H9 (cell line): Measurements from ENCODE around the gene KLK13. TPM values are rescaled to one million over a fixed set of nuclear protein-coding genes. Genes with fewer than 3 reads are reported as not detected.

Experiments used
- DNase-seq: peaks from one replicate; pipeline ENCODE4 v3.0.0-alpha.2; 2017
- H2AFZ ChIP-seq: one replicate; pipeline ENCODE4 v1.6.1; 2013; ENCODE audit warnings: mild to moderate bottlenecking, low read length, control low read depth, moderate library complexity
- H2AK5ac ChIP-seq: 2 replicates; pipeline ENCODE4 v1.6.1; 2013; ENCODE audit warnings: low read length, control low read depth, mixed read lengths; ENCODE audit not compliant: insufficient read length
- H2BK120ac ChIP-seq: one replicate; pipeline ENCODE4 v1.6.1; 2013; ENCODE audit warnings: low read depth, mild to moderate bottlenecking, low read length, control low read depth, inconsistent platforms; ENCODE audit not compliant: poor library complexity, severe bottlenecking
- H2BK12ac ChIP-seq: 2 replicates; pipeline ENCODE4 v1.6.1; 2013; ENCODE audit warnings: low read length, control low read depth, mixed read lengths, low read depth; ENCODE audit not compliant: insufficient read length
- H2BK15ac ChIP-seq: 2 replicates; pipeline ENCODE4 v1.6.1; 2013; ENCODE audit warnings: low read depth, low read length, control low read depth
- H2BK20ac ChIP-seq: one replicate; pipeline ENCODE4 v1.6.1; 2013; ENCODE audit warnings: low read depth, mild to moderate bottlenecking, low read length, control low read depth, inconsistent platforms; ENCODE audit not compliant: poor library complexity, severe bottlenecking
- H2BK5ac ChIP-seq: 2 replicates; pipeline ENCODE4 v1.6.1; 2013; ENCODE audit warnings: low read length, control low read depth, mixed read lengths; ENCODE audit not compliant: insufficient read length
- H3K14ac ChIP-seq: 2 replicates; pipeline ENCODE4 v1.6.1; 2013; ENCODE audit warnings: low read length, control low read depth; ENCODE audit not compliant: insufficient read depth
- H3K18ac ChIP-seq: 2 replicates; pipeline ENCODE4 v1.6.1; 2013; ENCODE audit warnings: low read depth, mild to moderate bottlenecking, mixed read lengths, low read length, control low read depth; ENCODE audit not compliant: insufficient read length
- H3K23ac ChIP-seq: 2 replicates; pipeline ENCODE4 v1.6.1; 2013; ENCODE audit warnings: low read length, control low read depth, mixed read lengths, low read depth; ENCODE audit not compliant: insufficient read length
- H3K23me2 ChIP-seq: 2 replicates; pipeline ENCODE4 v1.6.1; 2013; ENCODE audit warnings: low read depth, mild to moderate bottlenecking, mixed read lengths, low read length, control low read depth; ENCODE audit not compliant: insufficient read length, poor library complexity, severe bottlenecking
- H3K27ac ChIP-seq: 2 replicates; pipeline ENCODE4 v1.5.1; 2013; ENCODE audit warnings: low read length, control low read depth, mixed read lengths, low read depth; ENCODE audit not compliant: insufficient read length
- H3K27me3 ChIP-seq: 2 replicates; pipeline ENCODE4 v1.6.1; 2013; ENCODE audit warnings: low read length, control low read depth, inconsistent platforms; ENCODE audit not compliant: insufficient read depth
- H3K4ac ChIP-seq: 2 replicates; pipeline ENCODE4 v1.6.1; 2013; ENCODE audit warnings: low read depth, mild to moderate bottlenecking, control low read depth, inconsistent platforms, low read length, moderate library complexity
- H3K4me1 ChIP-seq: 2 replicates; pipeline ENCODE4 v1.6.1; 2013; ENCODE audit warnings: low read length, control low read depth, inconsistent platforms; ENCODE audit not compliant: insufficient read depth
- H3K4me2 ChIP-seq: 2 replicates; pipeline ENCODE4 v1.6.1; 2013; ENCODE audit warnings: low read length, control low read depth, mixed read lengths; ENCODE audit not compliant: insufficient read length, insufficient read depth
- H3K56ac ChIP-seq: 2 replicates; pipeline ENCODE4 v1.6.1; 2013; ENCODE audit warnings: low read depth, mild to moderate bottlenecking, mixed read lengths, low read length, control low read depth; ENCODE audit not compliant: insufficient read length
- H3K79me1 ChIP-seq: 2 replicates; pipeline ENCODE4 v1.6.1; 2013; ENCODE audit warnings: low read depth, mild to moderate bottlenecking, moderate library complexity, low read length, control low read depth, inconsistent platforms; ENCODE audit not compliant: insufficient read depth, poor library complexity, severe bottlenecking
- H3K79me2 ChIP-seq: 2 replicates; pipeline ENCODE4 v1.6.1; 2013; ENCODE audit warnings: low read length, control low read depth, inconsistent platforms; ENCODE audit not compliant: insufficient read depth
- H3K9ac ChIP-seq: 2 replicates; pipeline ENCODE4 v1.6.1; 2013; ENCODE audit warnings: low read length, control low read depth, mixed read lengths; ENCODE audit not compliant: insufficient read length; ENCODE audit errors: extremely low read depth
- H3K9me3 ChIP-seq: one replicate; pipeline ENCODE4 v1.6.1; 2013; ENCODE audit warnings: low read depth, low read length, inconsistent platforms; ENCODE audit not compliant: control insufficient read depth
- H3T11ph ChIP-seq: one replicate; pipeline ENCODE4 v1.6.1; 2013; ENCODE audit warnings: mild to moderate bottlenecking, low read length, control low read depth, inconsistent platforms
- H4K20me1 ChIP-seq: one replicate; pipeline ENCODE4 v1.6.1; 2013; ENCODE audit not compliant: control insufficient read depth, insufficient read length, insufficient read depth
- H4K5ac ChIP-seq: 2 replicates; pipeline ENCODE4 v1.6.1; 2013; ENCODE audit warnings: low read depth, mild to moderate bottlenecking, mixed read lengths, low read length, control low read depth; ENCODE audit not compliant: insufficient read length
- H4K8ac ChIP-seq: replicated peaks from 2 replicates; pipeline ENCODE4 v1.6.1; 2013; ENCODE audit warnings: low read length, control low read depth, mixed read lengths, low read depth; ENCODE audit not compliant: insufficient read length
- H4K91ac ChIP-seq: 2 replicates; pipeline ENCODE4 v1.6.1; 2013; ENCODE audit warnings: low read depth, mild to moderate bottlenecking, moderate library complexity, mixed read lengths, low read length, control low read depth; ENCODE audit not compliant: insufficient read length
- H3K27ac Mint-ChIP-seq, 3 experiments: 2 replicates in 2 of 3; 3 replicates in 1 of 3; pipeline ENCODE4 v1.8.0; 2020 to 2021; ENCODE audit warnings: mixed read lengths in 3 of 3, mild to moderate bottlenecking in 1 of 3, moderate library complexity in 1 of 3
- H3K27me3 Mint-ChIP-seq: 2 replicates; pipeline ENCODE4 v1.8.0; 2021; ENCODE audit warnings: low read depth, mild to moderate bottlenecking, moderate library complexity, mixed read lengths
- H3K36me3 Mint-ChIP-seq, 3 experiments: 2 replicates in 2 of 3; 3 replicates in 1 of 3; pipeline ENCODE4 v1.8.0; 2020 to 2021; ENCODE audit warnings: low read depth in 3 of 3, mixed read lengths in 3 of 3; ENCODE audit not compliant: insufficient read depth in 1 of 3
- H3K4me1 Mint-ChIP-seq, 2 experiments: 2 replicates each; pipeline ENCODE4 v1.8.0; 2020; ENCODE audit warnings: mixed read lengths in 2 of 2
- H3K4me3 Mint-ChIP-seq, 2 experiments: 2 replicates in 1 of 2; 3 replicates in 1 of 2; pipeline ENCODE4 v1.8.0; 2020 to 2021; ENCODE audit warnings: mild to moderate bottlenecking in 2 of 2, mixed read lengths in 2 of 2, moderate library complexity in 1 of 2
- H3K9me3 Mint-ChIP-seq, 2 experiments: 2 replicates in 1 of 2; 3 replicates in 1 of 2; pipeline ENCODE4 v1.8.0; 2020; ENCODE audit warnings: mild to moderate bottlenecking in 2 of 2, mixed read lengths in 2 of 2, moderate library complexity in 1 of 2
- WGBS: extraction: QIAGEN DNeasy Blood & Tissue Kit; methylation state at CpG from one replicate; pipeline ENCODE4 v1.1.7; 2013; ENCODE audit warnings: missing lambda C conversion rate, low lambda C conversion rate, mixed read lengths; ENCODE audit not compliant: insufficient read length; ENCODE audit errors: extremely low coverage; 5-methylcytosine and 5-hydroxymethylcytosine counted together
- total RNA-seq: library from RNA; stranded (reverse); gene quantifications from 2 replicates; pipeline ENCODE4 v1.2.1, GENCODE V29; 2021
- TF ChIP-seq, protein P1 (sequence below): fragments of 200-600 bp; sonication (generic); conservative IDR thresholded peaks from 3 replicates; pipeline ENCODE4 v1.8.0; 2021; ENCODE audit warnings: antibody characterized with exemption, mild to moderate bottlenecking

The KLK13 gene
- total RNA-seq, 1 experiment from 2014 or later = 4.2 TPM

DNA sequence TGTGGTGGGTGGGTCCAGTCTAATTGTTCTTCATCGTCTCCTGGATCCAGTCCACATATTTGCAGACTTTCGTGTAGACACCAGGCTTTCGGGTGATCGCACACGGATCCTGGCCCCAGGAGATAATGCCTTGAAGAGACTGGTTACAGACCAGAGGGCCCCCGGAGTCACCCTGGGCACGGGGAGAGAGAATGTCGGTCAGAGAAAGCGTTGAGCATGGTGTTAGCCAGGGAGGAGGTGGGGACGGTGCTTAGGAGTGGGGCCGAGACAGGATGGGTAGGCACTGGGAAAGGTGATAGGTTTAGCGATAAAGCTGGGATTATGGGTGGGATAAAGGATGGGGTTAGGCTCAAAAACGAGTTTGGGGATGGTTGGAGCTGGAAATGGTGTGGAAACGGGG lies 42.4 kb downstream of the KLK13 start:
- Histone ChIP-seq H3K9ac (no peak overlapping the region), H4K5ac (no peak overlapping the region), H3K27me3 (no peaks in the 10 kb centered on the region), H3K23me2 (peaks cover 8% of the 10 kb centered on the region), H3K27ac (no peak overlapping the region), H3K14ac (no peak overlapping the region), H3K18ac (no peak overlapping the region), H3T11ph (no peak overlapping the region), H3K4ac (no peak overlapping the region), H2BK12ac (no peak overlapping the region), H3K23ac (no peak overlapping the region), H3K79me2 (no peaks in the 10 kb centered on the region), H3K9me3 (no peaks in the 10 kb centered on the region), H4K91ac (no peak overlapping the region), H2AK5ac (no peak overlapping the region), H3K79me1 (no peaks in the 10 kb centered on the region), H2BK5ac (no peak overlapping the region), H2BK15ac (no peak overlapping the region), H3K4me2 (no peak overlapping the region), H3K4me1 (no peaks in the 10 kb centered on the region), H2AFZ (no peak overlapping the region), H2BK20ac (no peak overlapping the region), H2BK120ac (no peak overlapping the region), H4K8ac (no peak overlapping the region), H3K56ac (no peak overlapping the region), H4K20me1 (no peaks in the 10 kb centered on the region)
- H3K36me3 Mint-ChIP-seq = peaks cover 0 to 2% (median 0%) of the 10 kb centered on the region in 3 experiments; a peak in 1 of 7 replicates
- TF ChIP-seq, protein P1, sequence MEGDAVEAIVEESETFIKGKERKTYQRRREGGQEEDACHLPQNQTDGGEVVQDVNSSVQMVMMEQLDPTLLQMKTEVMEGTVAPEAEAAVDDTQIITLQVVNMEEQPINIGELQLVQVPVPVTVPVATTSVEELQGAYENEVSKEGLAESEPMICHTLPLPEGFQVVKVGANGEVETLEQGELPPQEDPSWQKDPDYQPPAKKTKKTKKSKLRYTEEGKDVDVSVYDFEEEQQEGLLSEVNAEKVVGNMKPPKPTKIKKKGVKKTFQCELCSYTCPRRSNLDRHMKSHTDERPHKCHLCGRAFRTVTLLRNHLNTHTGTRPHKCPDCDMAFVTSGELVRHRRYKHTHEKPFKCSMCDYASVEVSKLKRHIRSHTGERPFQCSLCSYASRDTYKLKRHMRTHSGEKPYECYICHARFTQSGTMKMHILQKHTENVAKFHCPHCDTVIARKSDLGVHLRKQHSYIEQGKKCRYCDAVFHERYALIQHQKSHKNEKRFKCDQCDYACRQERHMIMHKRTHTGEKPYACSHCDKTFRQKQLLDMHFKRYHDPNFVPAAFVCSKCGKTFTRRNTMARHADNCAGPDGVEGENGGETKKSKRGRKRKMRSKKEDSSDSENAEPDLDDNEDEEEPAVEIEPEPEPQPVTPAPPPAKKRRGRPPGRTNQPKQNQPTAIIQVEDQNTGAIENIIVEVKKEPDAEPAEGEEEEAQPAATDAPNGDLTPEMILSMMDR = no peak
- H3K9me3 Mint-ChIP-seq = peaks cover 0 to 7% of the 10 kb centered on the region in 2 experiments; a peak in 3 of 5 replicates
- no peak overlapping the region for H3K27ac Mint-ChIP-seq
- peaks cover 32 to 53% of the 10 kb centered on the region in 2 experiments for H3K4me1 Mint-ChIP-seq
- WGBS = no CpG with 5 or more reads among the region's 14 CpGs
- no peak overlapping the region for H3K4me3 Mint-ChIP-seq
- no peak for DNase-seq
- peaks cover 40% of the 10 kb centered on the region for H3K27me3 Mint-ChIP-seq
